ENCODE measurements around the gene TCERG1L. TPM values are rescaled to one million over a fixed set of nuclear protein-coding genes. Genes with fewer than 3 reads are reported as not detected.

Gene TCERG1L
- total RNA-seq, 1 experiment from 2014 or later = 1.5 TPM

- no peaks in the 10 kb centered on the region for H3K4me1 Mint-ChIP-seq
These were observed 150.4 kb downstream of the TCERG1L start for GRCh38 chr10:131161087-131161486.

DNA sequence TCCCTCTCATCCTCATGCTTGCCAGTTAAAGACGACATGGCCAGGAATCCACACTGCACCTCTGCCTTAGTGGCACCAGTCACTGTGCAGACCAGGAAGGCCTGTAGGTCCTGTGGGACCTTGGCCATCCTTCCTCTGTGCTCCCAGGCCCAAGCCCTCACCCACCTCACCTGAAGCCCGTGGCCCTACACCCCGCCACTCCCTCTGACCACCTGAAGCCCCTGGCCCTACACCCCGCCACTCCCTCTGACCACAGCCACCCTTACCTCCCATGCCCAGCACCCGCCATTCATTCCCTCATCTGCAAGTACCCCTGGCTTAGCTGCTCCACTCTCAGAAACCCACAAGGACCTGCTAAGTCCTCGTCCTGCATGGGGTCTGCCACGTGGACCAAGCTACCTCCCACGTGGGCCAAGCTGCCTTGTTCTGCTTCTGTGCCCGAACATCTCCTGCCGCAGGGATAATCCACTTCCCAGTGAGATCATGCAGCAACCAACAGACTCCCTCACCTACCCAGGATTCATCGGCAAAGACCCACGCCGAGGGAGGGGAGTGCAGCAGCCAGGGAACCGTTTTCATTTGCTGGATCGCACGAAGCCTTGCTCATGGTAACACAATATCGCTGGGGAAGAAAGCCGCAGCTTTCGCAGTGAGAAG, 151.2 kb downstream of the TCERG1L start:
- Mint-ChIP-seq H3K27me3 (ENCODE audit: low read depth) (peaks cover 7% of the 10 kb centered on the region), H3K4me1 (no peaks in the 10 kb centered on the region), H3K9me3 (peaks cover 64% of the 10 kb centered on the region), H3K4me3 (no peak overlapping the region), H3K36me3 (peaks cover 72% of the 10 kb centered on the region), H3K27ac (no peak overlapping the region)
- ChIA-PET POLR2A (no interaction called here), CTCF (no interaction called here)
- DNase-seq (ENCODE audit: low spot score) = no peak
- ATAC-seq = no peak
- TF ChIP-seq MYBL2 (CRISPR knock-in tag; IDR thresholded peaks at IDR 0.05) = no peak
- no peak for TF ChIP-seq MLX (CRISPR knock-in tag; IDR thresholded peaks at IDR 0.05)
- no peak for TF ChIP-seq NR1H2 (CRISPR knock-in tag; IDR thresholded peaks at IDR 0.05)
- TF ChIP-seq NR3C1 (CRISPR knock-in tag; conservative IDR thresholded peaks at IDR 0.05; ENCODE audit: low read depth) = no peak
- TF ChIP-seq GABPB1 (CRISPR knock-in tag; IDR thresholded peaks at IDR 0.05) = no peak
- TF ChIP-seq, protein P1, sequence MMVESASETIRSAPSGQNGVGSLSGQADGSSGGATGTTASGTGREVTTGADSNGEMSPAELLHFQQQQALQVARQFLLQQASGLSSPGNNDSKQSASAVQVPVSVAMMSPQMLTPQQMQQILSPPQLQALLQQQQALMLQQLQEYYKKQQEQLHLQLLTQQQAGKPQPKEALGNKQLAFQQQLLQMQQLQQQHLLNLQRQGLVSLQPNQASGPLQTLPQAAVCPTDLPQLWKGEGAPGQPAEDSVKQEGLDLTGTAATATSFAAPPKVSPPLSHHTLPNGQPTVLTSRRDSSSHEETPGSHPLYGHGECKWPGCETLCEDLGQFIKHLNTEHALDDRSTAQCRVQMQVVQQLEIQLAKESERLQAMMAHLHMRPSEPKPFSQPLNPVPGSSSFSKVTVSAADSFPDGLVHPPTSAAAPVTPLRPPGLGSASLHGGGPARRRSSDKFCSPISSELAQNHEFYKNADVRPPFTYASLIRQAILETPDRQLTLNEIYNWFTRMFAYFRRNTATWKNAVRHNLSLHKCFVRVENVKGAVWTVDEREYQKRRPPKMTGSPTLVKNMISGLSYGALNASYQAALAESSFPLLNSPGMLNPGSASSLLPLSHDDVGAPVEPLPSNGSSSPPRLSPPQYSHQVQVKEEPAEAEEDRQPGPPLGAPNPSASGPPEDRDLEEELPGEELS (CRISPR knock-in tag; IDR thresholded peaks at IDR 0.05) = no peak
- TF ChIP-seq ZNF416 (CRISPR knock-in tag; IDR thresholded peaks at IDR 0.05) = no peak
- TF ChIP-seq, protein P2, sequence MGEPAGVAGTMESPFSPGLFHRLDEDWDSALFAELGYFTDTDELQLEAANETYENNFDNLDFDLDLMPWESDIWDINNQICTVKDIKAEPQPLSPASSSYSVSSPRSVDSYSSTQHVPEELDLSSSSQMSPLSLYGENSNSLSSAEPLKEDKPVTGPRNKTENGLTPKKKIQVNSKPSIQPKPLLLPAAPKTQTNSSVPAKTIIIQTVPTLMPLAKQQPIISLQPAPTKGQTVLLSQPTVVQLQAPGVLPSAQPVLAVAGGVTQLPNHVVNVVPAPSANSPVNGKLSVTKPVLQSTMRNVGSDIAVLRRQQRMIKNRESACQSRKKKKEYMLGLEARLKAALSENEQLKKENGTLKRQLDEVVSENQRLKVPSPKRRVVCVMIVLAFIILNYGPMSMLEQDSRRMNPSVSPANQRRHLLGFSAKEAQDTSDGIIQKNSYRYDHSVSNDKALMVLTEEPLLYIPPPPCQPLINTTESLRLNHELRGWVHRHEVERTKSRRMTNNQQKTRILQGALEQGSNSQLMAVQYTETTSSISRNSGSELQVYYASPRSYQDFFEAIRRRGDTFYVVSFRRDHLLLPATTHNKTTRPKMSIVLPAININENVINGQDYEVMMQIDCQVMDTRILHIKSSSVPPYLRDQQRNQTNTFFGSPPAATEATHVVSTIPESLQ (CRISPR knock-in tag; IDR thresholded peaks at IDR 0.05) = no peak
- no peak for TF ChIP-seq ZNF671 (CRISPR knock-in tag; IDR thresholded peaks at IDR 0.05)
- no peak for TF ChIP-seq NFATC4 (CRISPR knock-in tag; IDR thresholded peaks at IDR 0.05)
- TF ChIP-seq GRHL2 (CRISPR knock-in tag; IDR thresholded peaks at IDR 0.05; ENCODE audit: insufficient replicate concordance, severe bottlenecking) = no peak

More at GRCh38 chr10:131161087-131161486, 150.4 kb downstream of the TCERG1L start:
- DNase-seq (ENCODE audit: low spot score) = no peak
- CTCF ChIA-PET = no interaction called here
- peaks cover 67% of the 10 kb centered on the region for H3K9me3 Mint-ChIP-seq
- H3K27ac Mint-ChIP-seq = no peak overlapping the region
- ATAC-seq = no peak
- H3K36me3 Mint-ChIP-seq = peaks cover 75% of the 10 kb centered on the region
- H3K4me3 Mint-ChIP-seq = no peak overlapping the region
- H3K27me3 Mint-ChIP-seq (ENCODE audit: low read depth) = peaks cover 3% of the 10 kb centered on the region
- no peak for TF ChIP-seq ZNF416 (CRISPR knock-in tag; IDR thresholded peaks at IDR 0.05)
- no peak for TF ChIP-seq PREB (CRISPR knock-in tag; IDR thresholded peaks at IDR 0.05; ENCODE audit: borderline replicate concordance)
- no peak for TF ChIP-seq FOXP1 (CRISPR knock-in tag; IDR thresholded peaks at IDR 0.05; ENCODE audit: borderline replicate concordance)
- TF ChIP-seq TCF7 (CRISPR knock-in tag; IDR thresholded peaks at IDR 0.05; ENCODE audit: low read depth) = no peak
- no peak for TF ChIP-seq ELF4 (CRISPR knock-in tag; IDR thresholded peaks at IDR 0.05; ENCODE audit: low read depth)
- TF ChIP-seq ARID4B (CRISPR knock-in tag; IDR thresholded peaks at IDR 0.05; ENCODE audit: borderline replicate concordance) = no peak
- POLR2A ChIA-PET = no interaction called here

All from WTC11 (cell line).